Erythroblast (primary cell): Measurements from ENCODE around the gene ANKRD12.
"Not testable (repeated sequence)": the region's sequence is repeated elsewhere in the genome, so short reads cannot be mapped to it uniquely, and the experiment has no call there.

Source experiments
- DNase-seq, 2 experiments: peaks; one replicate each; lab custom pipeline; 2025; lab: John Stamatoyannopoulos, UW
- GATA1 ChIP-seq: IDR thresholded peaks from 2 replicates; pipeline ENCODE4 v1.6.1; 2011; ENCODE audit warnings: low read depth, mild to moderate bottlenecking, control low read depth, low read length, moderate library complexity
- POLR2A ChIP-seq: IDR thresholded peaks from 2 replicates; pipeline ENCODE4 v1.6.1; 2011; ENCODE audit warnings: mild to moderate bottlenecking, low read length

Gene ANKRD12

GRCh38 chr18:9140381-9140780, 3.8 kb downstream of the ANKRD12 start:
- no peak for TF ChIP-seq POLR2A
- TF ChIP-seq GATA1 = no peak
- no peak for DNase-seq

- TF ChIP-seq POLR2A (no peak), GATA1 (no peak)
- DNase-seq = no peak
These were observed 4.4 kb downstream of the ANKRD12 start for GRCh38 chr18:9140984-9141383.

DNA sequence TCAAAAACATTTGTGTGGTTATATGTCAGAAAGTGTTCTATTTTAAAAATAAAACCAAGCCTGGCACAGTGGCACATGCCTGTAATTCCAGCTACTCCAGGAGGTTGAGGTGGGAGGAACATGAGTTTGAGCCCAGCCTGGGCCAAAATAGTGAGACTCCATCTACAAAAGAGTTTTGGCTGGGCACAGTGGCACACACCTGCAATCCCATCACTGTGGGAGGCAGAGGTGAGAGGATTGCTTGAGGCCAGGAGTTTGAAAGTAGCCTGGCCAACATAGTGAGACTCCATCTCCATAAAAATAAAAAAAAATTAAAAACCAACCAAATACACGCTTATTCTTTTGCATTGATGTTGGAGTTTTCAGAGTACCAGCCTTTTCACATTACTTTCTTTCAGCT, 9.6 kb downstream of the ANKRD12 start:
- DNase-seq = no peak
- TF ChIP-seq POLR2A (no peak), GATA1 (no peak)

DNA sequence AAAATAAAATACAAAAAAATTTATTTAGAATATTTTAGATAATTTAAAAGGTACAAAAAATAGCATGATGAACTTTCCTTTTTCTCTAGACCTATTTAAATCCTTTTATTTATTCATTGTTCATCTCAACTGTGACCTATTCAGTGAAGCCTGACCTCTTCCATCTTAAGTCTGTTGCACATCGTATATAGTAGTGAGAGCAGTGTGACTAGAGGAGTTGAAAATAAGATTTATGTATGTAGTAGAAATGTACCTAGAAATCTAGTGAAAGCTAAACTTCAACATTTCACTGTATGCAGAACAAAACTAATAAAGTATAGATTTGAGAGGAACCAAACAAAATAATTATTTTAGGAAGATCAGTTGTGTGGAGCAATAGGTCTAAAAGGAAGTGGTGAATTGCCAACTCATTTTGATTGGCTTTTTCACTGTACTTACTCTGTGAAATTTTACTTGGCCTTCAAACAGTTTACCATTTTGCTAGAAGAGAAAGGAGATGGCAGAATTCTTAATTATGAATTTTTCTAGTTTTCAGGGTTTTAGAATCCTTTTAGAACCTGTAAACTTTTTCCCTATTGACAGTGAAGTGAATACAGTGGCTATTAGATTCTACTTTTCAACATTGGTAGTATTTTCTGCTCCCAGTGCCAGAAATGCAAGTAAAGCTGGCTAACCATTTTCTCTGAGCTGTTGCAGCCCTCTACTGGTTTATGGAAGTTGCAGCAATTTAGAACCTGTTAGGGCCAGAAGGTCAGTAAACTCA, 11.0 kb downstream of the ANKRD12 start:
- TF ChIP-seq GATA1 (no peak), POLR2A (no peak)
- DNase-seq = peak; percentile 79 to 83

GRCh38 chr18:9148203-9148552, 11.6 kb downstream of the ANKRD12 start:
- no peak for DNase-seq
- TF ChIP-seq GATA1 = no peak
- TF ChIP-seq POLR2A = no peak

DNA sequence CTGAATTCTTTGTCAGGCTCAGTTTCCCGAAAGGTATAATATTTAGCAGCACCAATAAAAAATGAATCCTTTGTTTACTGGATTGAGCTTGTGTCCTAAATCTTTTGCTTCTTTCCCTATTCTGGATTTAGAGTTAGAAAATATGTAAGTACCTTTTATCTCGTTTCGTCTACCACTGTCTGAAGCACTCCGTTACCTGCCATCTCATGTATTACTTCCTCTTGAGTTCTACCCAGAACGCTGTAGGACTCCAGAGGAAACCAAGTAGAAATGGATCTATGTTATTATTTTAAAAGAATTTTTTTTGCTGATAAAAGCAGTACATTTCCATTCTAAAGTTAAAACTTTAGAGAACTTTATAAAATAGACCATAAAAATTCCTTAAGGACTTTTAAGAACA, 13.5 kb downstream of the ANKRD12 start:
- DNase-seq = no peak
- TF ChIP-seq GATA1 = no peak
- TF ChIP-seq POLR2A = no peak

GRCh38 chr18:9153256-9153655, 16.7 kb downstream of the ANKRD12 start:
- no peak for DNase-seq
- TF ChIP-seq POLR2A = no peak
- TF ChIP-seq GATA1 = no peak

DNA sequence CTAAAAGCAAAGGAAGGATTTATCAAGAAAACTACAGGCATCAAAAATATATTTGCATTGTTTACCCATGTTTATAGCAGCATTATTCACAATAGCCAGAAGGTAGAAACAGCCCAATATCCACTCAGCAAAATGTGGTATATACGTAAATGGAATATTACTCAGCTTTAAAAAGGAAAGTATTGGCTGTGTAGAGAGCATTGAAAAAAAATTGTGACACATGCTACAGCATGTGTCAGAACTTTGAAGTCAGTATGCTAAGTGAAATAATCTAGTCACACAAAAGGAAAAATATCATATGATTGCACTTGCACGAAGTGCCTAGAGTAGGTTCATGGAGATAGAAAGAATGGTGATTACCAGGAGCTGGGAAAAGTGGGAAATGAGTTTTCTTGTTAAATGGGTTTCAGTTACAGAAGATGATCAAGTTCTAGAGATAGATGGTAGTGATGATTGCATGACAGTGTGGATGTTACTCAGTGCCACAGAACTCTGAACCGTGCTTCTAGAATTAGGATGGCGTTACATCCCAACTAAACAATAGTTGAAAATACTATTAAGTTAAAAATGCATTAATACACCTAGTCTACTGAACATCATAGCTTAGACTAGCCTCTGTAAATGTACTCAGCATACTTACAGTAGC, 20.1 kb downstream of the ANKRD12 start:
- TF ChIP-seq POLR2A (no peak), GATA1 (no peak)

DNA sequence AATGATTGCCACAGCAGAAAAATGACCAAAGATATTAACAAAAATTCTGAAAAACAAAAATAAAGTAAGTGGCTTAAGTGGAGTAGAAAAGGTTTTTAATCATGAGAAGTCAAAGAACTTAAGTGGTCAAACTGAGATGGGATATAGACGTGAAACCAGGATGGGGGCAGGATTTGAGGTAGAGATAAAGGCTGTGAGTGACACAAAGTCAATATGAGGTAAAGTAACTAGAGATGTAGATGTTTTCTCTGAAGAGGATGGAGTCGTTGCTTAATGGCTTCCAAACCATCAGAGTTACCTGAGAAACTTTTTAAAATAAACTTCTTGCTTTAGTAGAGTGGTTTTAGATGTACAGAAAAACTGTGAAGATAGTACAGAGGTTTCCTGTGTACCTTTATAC, 21.2 kb downstream of the ANKRD12 start:
- TF ChIP-seq POLR2A = no peak
- no peak for TF ChIP-seq GATA1
- DNase-seq = no peak

More for the DNA sequence above, 20.1 kb downstream of the ANKRD12 start:
- DNase-seq = no peak

- no peak for DNase-seq
- TF ChIP-seq POLR2A = no peak
- no peak for TF ChIP-seq GATA1
These were observed 23.4 kb downstream of the ANKRD12 start for GRCh38 chr18:9160014-9160413.

- DNase-seq = not testable (repeated sequence)
These were observed 26.1 kb downstream of the ANKRD12 start for GRCh38 chr18:9162663-9163062.

DNA sequence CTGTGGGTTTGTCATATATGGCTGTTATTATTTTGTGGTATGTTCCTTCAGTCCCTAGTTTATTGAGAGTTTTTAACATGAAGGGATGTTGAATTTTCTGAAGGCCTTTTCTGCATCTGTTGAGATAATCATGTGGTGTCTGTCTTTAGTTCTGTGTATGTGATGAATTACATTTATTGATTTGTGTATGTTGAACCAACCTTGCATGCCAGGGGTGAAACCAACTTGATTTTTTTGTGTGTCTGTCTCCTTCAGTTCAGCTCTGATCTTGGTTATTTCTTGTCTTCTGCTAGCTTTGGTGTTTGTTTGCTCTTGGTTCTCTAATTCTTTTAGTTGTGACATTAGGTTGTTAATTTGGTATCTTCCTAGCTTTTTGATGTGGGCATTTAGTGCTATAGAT, 27.6 kb downstream of the ANKRD12 start:
- DNase-seq = not testable (repeated sequence)

DNA sequence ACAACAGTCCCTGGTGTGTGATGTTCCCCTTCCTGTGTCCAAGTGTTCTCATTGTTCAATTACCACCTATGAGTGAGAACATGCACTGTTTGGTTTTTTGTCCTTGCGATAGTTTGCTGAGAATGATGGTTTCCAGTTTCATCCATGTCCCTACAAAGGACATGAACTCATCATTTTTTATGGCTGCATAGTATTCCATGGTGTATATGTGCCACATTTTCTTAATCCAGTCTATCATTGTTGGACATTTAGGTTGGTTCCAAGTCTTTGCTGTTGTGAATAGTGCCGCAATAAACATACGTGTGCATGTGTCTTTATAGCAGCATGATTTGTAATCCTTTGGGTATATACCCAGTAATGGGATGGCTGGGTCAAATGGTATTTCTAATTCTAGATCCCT, 29.3 kb downstream of the ANKRD12 start:
- DNase-seq = not testable (repeated sequence)

DNA sequence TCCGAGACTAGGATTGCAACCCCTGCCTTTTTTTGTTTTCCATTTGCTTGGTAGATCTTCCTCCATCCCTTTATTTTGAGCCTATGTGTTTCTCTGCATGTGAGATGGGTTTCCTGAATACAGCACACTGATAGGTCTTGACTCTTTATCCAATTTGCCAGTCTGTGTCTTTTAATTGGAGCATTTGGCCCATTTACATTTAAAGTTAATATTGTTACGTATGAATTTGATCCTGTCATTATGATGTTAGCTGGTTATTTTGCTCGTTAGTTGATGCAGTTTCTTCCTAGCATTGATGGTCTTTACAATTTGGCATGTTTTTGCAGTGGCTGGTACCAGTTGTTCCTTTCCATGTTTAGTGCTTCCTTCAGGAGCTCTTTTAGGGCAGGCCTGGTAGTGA, 32.9 kb downstream of the ANKRD12 start:
- DNase-seq = not testable (repeated sequence)

GRCh38 chr18:9171919-9172318, 35.3 kb downstream of the ANKRD12 start:
- not testable (repeated sequence) for DNase-seq
